NCI-H1092 treated with DMSO at 0.1 percent for 48 hours (cell line): Measurements from ENCODE around the gene ZNF180.
"Not testable (repeated sequence)": the region's sequence is repeated elsewhere in the genome, so short reads cannot be mapped to it uniquely, and the experiment has no call there.

ENCODE experiments used
- DNase-seq: peaks from one replicate; lab custom pipeline; 2025; lab: John Stamatoyannopoulos, UW

Gene ZNF180

DNA sequence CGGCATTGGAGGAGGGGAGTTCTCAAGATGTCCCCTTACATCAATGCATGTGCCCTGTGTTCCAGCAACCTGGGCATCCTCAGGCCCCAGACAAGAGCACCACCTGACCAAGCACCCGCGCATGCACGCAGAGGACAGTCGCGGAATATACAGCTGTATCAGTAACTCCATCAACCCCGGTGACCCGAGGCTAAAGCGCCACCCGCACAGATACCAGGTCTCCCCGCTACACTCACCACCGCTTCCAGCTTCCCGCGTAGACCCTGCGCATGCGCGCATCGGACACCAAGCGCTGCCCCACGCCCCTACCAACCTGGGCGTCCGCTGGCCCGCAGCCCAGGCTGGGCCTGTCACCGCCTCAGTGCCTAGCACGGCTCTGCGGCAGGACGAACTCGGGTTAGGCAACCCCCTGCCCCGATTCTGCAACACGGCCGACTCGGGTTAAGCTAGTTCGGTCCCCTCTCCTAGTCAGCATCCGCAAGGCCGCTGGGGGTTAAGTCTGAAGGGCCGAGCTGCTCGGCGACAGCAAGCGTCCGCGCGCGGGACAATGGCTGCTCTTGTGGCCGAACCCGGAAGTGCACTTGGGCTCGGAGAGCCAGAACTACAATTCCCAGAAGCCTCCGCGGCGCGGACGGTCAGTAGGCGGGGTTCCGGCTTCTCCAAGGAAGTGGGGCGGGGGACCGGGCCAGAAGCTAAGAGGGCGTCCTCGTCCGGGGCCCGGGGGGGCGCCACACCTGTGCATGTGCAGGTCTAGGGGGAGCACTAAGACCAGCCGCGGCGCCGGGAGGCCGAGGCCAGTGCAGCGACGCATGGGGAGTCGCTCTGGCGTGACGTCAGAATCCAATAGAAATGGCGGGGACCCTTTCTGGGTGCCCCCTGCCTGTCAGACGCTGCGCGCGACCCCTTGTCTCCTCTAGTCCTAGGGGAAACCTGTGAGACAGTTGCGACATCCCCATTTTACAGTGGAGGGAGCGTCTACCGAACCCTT lies at the start of gene ZNF180:
Gene ZNF180, minus strand, starts transcription at position 561 of the 988 bp plus-strand sequence. CDS start 3,188 bp downstream, outside the sequence.
- peak; percentile 89 for DNase-seq

DNA sequence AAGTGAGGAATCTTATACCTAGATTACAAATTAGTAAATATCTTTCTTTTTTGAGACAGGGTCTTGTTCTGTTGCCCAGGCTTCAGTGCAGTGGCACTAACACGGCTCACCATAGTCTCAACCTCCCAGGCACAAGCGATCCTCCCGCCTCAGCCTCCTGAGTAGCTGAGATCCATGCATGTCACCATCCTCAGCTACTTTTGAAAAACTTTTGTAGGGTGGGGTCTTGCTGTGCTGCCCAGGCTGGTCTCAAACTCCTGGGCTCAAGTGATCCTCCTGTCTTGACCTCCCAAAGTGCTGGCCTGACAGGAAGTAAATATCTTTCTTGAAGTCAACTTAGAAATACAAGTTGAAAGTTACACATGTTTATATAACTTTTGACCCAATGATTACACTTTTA lies 49.2 kb upstream of the ZNF180 start:
- no peak for DNase-seq

- no peak for DNase-seq
Observed at GRCh38 chr19:44548736-44549135, 48.4 kb upstream of the ZNF180 start.

DNA sequence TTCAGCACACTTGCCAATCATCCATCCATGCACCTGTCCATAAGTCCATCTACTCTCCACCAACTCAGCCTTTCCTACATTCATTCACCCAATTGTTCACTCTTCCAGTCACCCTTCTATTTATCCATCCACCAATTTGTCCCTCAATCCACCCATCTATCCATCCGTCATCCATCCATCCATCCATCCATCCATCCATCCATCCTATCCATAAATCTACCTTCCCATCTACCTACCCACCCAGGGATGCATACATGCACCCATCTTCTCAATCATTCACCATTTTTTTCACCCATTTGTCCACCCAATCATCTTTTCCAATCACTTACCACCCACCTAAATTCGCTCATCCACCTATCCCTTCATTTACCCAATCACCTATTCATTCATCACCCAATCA lies 43.7 kb upstream of the ZNF180 start:
- no peak for DNase-seq

GRCh38 chr19:44542671-44543070 lies 42.3 kb upstream of the ZNF180 start:
- no peak for DNase-seq

GRCh38 chr19:44540736-44541135 lies 40.4 kb upstream of the ZNF180 start:
- no peak for DNase-seq

DNA sequence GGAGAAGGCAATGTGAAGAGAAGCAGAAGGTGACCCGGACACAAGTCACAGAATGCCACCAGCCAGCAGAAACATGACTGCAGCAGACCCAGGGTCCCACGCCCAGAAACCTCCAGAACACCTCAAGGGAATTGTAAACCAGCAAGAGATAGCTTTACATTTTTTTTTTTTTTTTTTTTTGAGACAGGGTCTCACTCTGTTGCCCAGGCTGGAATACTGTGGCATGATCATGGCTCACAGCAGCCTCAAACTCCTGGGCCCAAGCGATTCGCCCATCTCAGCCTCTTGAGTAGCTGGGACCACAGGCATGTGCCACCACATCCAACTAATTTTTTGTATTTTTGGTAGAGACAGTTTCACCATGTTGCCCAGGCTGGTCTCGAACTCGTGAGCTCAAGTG lies 39.7 kb upstream of the ZNF180 start:
- no peak for DNase-seq

DNA sequence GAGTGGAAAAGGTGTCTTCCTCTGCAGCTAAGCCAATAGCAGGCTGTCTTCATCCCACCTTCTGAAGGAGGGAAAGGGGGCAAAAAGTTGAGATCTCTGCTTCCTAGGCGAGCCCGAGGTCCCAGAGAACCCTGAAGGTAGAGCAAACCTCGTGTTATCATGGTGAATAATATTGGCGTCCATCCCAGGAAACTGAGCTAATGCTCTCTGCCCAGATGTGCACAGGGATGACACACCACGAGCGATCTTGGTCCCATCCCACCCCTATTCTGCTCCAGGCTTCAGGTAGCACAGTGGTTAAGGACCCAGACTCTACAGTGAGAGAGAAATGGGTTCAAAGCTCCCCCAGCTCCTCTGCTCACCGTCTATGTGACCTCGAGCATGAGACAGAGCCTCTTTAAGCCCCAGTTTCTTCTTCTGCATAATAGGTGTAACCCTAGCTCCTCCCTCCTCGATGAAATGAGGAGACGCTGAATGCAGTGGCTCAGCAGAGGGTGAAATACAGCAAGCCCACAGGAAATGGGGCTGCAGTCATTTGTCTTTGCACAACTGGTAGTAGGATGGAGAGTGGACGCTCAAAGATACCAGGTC lies 39.0 kb upstream of the ZNF180 start:
- no peak for DNase-seq

DNA sequence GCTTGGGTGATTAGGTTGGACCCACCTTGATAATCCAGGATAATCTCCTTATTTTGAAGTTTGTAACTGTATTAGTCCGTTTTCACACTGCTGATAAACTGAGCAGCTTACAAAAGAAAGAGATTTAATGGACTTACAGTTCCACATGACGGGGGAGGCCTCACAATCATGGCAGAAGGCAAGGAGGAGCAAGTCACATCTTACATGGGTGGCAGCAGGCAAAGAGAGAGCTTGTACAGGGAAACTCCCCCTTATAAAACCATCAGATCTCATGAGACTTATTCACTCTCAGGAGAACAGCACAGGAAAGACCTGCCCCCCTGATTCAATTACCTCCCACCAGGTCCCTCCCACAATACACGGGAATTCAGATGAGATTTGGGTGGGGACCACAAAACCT lies 35.0 kb upstream of the ZNF180 start:
- DNase-seq: not testable (repeated sequence)

GRCh38 chr19:44532819-44533218 lies 32.5 kb upstream of the ZNF180 start:
- no peak for DNase-seq

DNA sequence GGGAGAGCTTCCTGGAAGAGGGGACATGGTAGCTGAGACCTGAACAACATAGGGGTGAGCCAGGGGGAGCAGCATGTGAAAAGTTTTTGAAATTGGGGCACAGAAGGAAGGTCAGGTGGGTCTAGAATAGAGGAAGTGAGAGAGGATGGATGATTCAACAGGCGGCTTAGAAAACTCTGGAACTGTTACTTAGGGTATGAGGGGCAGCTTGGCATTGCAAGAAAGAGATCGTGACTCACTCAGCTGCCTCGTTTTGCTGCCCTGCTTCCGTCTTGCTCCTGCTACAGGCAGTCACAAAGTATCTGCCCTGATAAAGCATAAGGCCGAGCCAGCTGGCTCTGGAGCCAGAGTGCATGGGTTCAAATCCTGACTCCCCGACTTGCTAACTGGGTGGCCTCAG lies 30.5 kb upstream of the ZNF180 start:
- DNase-seq: no peak

DNA sequence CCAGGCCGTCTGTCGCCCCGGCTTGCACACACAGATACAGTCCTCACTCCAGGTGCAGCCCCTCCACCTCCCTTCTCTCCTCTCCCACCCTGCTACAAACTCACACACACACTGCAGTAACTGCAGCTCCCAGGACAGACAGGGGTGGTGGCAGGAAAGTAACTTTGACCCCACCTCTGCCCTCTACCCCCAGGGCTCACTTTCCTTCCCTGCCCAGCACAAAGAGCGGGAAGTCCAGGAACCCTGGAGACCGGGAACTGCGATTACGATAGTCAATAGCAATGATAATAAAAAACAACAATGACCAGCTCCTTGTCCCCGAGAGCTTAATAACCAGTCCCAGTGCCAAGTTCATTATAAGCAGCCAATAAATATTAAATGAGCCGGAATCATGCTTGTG lies 29.2 kb upstream of the ZNF180 start, which contains the start of gene CEACAM20:
Gene CEACAM20, minus strand, starts transcription at position 140 of the 400 bp plus-strand sequence. CDS start 166 bp downstream, outside the sequence.
- no peak for DNase-seq

- no peak for DNase-seq
Observed at GRCh38 chr19:44527554-44527953, 27.2 kb upstream of the ZNF180 start.

- DNase-seq: no peak
Observed at GRCh38 chr19:44525721-44526430, 25.6 kb upstream of the ZNF180 start.

- no peak for DNase-seq
Observed at GRCh38 chr19:44521370-44521769, 21.0 kb upstream of the ZNF180 start.

DNA sequence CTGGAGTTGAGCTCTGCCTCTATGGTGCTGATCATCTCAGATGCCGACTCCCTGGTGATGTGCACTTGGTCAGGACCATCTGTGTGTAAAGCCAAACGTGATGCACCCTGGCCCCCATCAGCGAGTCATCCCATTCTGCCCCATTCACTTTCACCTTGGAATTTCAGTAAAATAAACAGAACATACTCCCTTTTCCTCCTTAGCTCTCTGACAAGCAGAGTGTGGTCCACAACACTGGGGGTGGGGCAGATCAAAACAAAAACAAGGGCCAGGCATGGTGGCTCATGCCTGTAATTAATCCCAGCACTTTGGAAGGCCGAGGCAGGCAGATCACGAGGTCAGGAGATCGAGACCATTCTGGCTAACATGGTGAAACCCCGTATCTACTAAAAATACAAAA lies 16.8 kb upstream of the ZNF180 start:
- DNase-seq: no peak

DNA sequence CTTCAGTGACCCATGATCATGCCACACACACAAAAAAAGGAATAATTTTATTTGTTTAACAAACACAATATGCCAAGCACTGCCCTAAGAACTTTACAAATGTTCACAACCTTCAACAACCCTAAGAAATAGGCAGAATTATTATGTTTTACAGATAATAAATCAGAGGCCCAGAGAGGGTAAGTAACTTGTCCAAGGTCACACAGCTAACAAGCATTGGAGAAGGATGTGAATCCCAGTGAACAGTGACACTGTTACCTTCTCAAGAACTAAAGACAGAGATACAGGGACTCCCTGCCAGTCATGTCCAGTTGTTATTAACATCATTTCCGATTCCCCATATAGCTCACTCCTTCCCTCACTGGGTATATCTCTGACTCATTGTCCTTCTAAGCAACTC lies 15.6 kb upstream of the ZNF180 start:
- no peak for DNase-seq

DNA sequence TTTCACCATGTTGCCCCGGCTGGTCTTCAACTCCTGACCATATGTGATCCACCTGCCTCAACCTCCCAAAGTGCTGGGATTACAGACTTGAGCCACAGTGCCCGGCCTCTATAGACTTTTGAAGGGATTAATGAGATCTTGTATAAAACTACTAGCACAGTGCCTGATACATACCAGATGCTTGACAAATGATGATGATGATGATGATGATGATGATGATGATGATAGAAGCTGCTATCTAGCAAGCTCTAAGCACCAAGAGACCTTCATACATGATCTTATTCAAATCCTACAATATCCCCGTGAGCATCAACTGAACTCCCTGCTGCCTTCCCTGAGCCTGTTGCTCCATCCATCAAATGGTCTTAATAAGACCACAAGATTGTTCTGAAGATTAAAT lies 14.7 kb upstream of the ZNF180 start:
- DNase-seq: no peak

- peak; percentile 11 for DNase-seq
Observed at GRCh38 chr19:44512326-44513298, 12.3 kb upstream of the ZNF180 start.

DNA sequence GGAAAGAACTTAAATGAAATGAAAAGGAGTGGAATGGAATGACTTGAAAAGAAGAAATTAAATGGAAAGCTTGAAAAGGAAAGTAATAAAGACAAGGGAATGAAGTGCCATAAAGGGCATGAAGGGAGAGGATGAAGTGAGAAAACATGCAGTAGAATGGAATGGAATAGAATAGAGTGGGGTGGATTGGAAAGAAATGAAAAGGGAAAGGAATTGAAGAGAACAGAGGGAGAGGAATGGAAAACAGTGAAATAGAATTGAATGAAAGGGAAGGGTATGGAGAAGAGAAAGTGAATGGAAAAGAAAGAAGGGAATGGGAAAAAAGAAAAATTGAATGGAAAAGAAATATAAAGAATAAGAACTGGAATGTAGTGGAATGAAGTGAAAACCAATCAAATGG lies 9.2 kb upstream of the ZNF180 start:
- DNase-seq: no peak

DNA sequence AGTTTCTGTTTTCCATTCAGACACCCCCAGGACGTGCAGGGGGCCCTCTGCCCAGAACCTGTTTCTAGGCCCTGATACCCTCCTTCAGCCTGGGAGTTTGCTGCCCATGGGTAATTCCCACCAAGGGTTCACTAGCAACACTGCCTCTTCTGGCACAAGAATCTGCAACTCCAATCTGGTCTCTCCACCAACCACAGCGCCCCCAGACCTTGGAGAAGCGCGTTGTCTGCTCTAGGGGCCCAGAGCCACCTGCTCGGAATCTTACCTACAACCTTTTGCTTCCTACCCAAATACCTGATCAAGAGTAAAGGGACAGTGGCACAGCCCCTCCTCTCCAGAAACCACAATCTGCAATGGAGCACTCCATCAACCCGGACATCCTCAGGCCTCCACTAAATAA lies 763 bp downstream of the ZNF180 start:
- no peak for DNase-seq
